NCI-H2171 treated with DMSO at 0.1 percent for 48 hours (cell line): ENCODE results near the gene ECI1.
"Not testable (repeated sequence)": the region's sequence is repeated elsewhere in the genome, so short reads cannot be mapped to it uniquely, and the experiment has no call there.

Source experiments
- DNase-seq: peaks from one replicate; lab custom pipeline; 2025; lab: John Stamatoyannopoulos, UW

ECI1 gene

GRCh38 chr16:2253293-2253692, 1.9 kb upstream of the ECI1 start:
- no peak for DNase-seq

GRCh38 chr16:2252806-2253148, 1.4 kb upstream of the ECI1 start:
- no peak for DNase-seq

- peak; percentile 39 for DNase-seq
Observed at GRCh38 chr16:2250652-2251295, 613 bp downstream of the ECI1 start.

- no peak for DNase-seq
Observed at GRCh38 chr16:2246301-2246885, 5.0 kb downstream of the ECI1 start.

- no peak for DNase-seq
Observed at GRCh38 chr16:2244926-2245795, 6.2 kb downstream of the ECI1 start.

GRCh38 chr16:2244301-2244700, 7.1 kb downstream of the ECI1 start:
- no peak for DNase-seq

GRCh38 chr16:2243781-2244180, 7.6 kb downstream of the ECI1 start:
- no peak for DNase-seq

GRCh38 chr16:2243031-2243528, 8.3 kb downstream of the ECI1 start:
- DNase-seq = no peak

- DNase-seq = no peak
Observed at GRCh38 chr16:2242598-2242997, 8.8 kb downstream of the ECI1 start.

GRCh38 chr16:2240331-2240730, 11.1 kb downstream of the ECI1 start:
- not testable (repeated sequence) for DNase-seq

GRCh38 chr16:2238838-2239675, 12.3 kb downstream of the ECI1 start:
- no peak for DNase-seq

GRCh38 chr16:2238150-2238837, 13.1 kb downstream of the ECI1 start:
- peak; percentile 10 for DNase-seq

- peak; percentile 11 for DNase-seq
Observed at GRCh38 chr16:2237493-2238149, 13.8 kb downstream of the ECI1 start.

GRCh38 chr16:2237102-2237482, 14.3 kb downstream of the ECI1 start:
- DNase-seq = no peak

GRCh38 chr16:2236337-2237101, 14.9 kb downstream of the ECI1 start, which contains the start of gene DNASE1L2:
Gene DNASE1L2 (plus strand): TSS chr16:2236444. CDS start chr16:2236817, 373 bp downstream.
- DNase-seq = no peak

GRCh38 chr16:2235695-2236336, 15.6 kb downstream of the ECI1 start:
- DNase-seq = no peak

GRCh38 chr16:2235234-2235651, 16.1 kb downstream of the ECI1 start:
- no peak for DNase-seq

GRCh38 chr16:2234813-2235170, 16.6 kb downstream of the ECI1 start:
- DNase-seq = no peak
